ENCODE measurements around the gene RAB12.

The RAB12 gene

DNA sequence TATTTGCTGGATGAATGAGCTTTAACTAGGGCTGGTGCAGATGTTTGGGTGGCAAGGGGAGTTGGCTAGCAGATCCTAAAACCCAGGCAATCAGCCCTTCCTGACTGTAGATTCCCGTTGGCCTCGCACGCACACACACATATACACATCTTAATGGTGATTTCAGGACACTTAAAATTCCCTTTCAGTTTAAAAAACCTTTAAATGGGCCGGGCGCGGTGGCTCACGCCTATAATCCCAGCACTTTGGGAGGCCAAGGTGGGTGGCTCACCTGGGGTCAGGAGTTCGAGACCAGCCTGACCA is 76.6 kb downstream of the RAB12 start:
- H3K4me1 Mint-ChIP-seq = peaks cover 22% of the 10 kb centered on the region
- H3K4me3 Mint-ChIP-seq = no peak overlapping the region
- no peaks in the 10 kb centered on the region for H3K9me3 Mint-ChIP-seq
- peaks cover 21% of the 10 kb centered on the region for H3K27me3 Mint-ChIP-seq (ENCODE audit: low read depth, poor library complexity)
- TF ChIP-seq, protein P1, sequence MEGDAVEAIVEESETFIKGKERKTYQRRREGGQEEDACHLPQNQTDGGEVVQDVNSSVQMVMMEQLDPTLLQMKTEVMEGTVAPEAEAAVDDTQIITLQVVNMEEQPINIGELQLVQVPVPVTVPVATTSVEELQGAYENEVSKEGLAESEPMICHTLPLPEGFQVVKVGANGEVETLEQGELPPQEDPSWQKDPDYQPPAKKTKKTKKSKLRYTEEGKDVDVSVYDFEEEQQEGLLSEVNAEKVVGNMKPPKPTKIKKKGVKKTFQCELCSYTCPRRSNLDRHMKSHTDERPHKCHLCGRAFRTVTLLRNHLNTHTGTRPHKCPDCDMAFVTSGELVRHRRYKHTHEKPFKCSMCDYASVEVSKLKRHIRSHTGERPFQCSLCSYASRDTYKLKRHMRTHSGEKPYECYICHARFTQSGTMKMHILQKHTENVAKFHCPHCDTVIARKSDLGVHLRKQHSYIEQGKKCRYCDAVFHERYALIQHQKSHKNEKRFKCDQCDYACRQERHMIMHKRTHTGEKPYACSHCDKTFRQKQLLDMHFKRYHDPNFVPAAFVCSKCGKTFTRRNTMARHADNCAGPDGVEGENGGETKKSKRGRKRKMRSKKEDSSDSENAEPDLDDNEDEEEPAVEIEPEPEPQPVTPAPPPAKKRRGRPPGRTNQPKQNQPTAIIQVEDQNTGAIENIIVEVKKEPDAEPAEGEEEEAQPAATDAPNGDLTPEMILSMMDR (IDR thresholded peaks at IDR 0.05) = no peak
- DNase-seq = no peak
- H3K36me3 Mint-ChIP-seq (ENCODE audit: low read depth) = no peaks in the 10 kb centered on the region
- peak overlapping the region; percentile 80 for H3K27ac Mint-ChIP-seq

DNA sequence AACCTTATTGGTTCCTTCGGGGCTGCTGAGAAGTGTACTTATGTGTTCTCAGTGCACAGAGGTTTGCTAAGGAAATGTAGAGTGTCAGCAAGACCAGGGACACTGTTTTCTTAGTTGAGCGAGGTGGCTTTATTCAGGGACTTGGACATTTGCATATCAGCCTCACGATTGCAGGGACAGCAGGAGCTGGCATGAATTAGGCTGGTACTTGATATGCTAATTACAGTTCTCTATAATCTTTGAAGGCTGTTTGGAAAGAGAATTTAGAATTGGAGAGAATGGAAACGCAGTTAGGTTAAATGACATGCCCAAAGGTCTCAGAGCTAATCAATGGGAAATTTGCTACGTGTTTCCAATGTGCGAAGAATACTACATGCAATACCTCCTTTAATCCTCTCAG is 77.4 kb downstream of the RAB12 start:
- Mint-ChIP-seq H3K9me3 (no peaks in the 10 kb centered on the region), H3K36me3 (ENCODE audit: low read depth) (no peaks in the 10 kb centered on the region), H3K4me3 (no peak overlapping the region), H3K27me3 (ENCODE audit: low read depth, poor library complexity) (peaks cover 21% of the 10 kb centered on the region), H3K4me1 (peaks cover 22% of the 10 kb centered on the region), H3K27ac (no peak overlapping the region)
- no peak for DNase-seq
- TF ChIP-seq, protein P1 (IDR thresholded peaks at IDR 0.05) = no peak

DNA sequence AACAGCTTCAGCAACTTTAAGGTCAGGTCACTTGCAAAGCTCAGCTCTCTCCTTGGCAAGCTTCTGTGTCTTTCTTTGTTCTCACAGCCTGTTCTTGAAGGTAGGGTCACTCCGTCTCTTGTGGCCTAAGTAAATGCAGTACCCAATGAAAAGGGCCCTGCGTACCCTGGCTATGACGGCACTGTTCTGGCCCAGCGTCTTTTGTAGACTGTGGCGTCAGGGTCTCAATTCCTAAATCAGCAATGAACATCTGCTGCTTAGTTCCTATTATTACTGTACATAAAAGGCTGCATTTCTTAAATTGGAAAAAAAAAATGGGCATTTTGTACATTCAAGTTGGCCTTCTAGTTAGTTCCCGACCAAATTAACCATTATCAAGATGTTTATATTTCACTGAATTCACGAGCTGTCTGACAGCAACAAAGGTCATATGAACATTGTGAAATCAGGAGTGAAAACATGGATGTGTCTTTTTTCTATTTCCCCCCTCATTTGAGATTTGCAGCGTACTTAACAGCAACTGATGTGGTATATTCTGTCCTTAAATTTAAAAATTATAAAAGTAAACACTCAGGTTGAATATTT is 79.1 kb downstream of the RAB12 start:
- peaks cover 14% of the 10 kb centered on the region for H3K27me3 Mint-ChIP-seq (ENCODE audit: low read depth, poor library complexity)
- H3K9me3 Mint-ChIP-seq = no peaks in the 10 kb centered on the region
- DNase-seq = no peak
- TF ChIP-seq, protein P1 (IDR thresholded peaks at IDR 0.05) = no peak
- peak overlapping the region; percentile 55 for H3K27ac Mint-ChIP-seq
- H3K4me1 Mint-ChIP-seq = peaks cover 22% of the 10 kb centered on the region
- H3K36me3 Mint-ChIP-seq (ENCODE audit: low read depth) = no peaks in the 10 kb centered on the region
- no peak overlapping the region for H3K4me3 Mint-ChIP-seq

DNA sequence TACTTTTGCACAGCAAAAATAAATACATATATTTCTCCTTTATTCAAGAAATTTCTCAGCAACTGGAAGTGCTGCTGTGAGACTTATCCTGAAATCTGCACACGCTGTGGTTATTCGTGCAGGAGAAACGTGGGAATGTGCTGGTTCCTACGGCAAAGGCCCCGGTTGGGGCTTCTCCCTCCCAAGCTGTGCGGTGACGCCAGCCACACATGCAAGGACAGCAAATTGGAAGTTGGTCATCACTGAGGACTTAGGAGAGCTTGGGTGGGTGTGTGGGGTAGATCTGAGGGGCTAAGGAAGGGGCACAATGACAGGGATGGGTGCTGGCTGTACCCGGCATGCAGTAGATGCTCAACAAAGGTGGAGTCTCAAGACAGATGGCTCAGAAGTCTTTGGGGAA is 79.6 kb downstream of the RAB12 start:
- Mint-ChIP-seq H3K27ac (no peak overlapping the region), H3K36me3 (ENCODE audit: low read depth) (no peaks in the 10 kb centered on the region), H3K9me3 (no peaks in the 10 kb centered on the region), H3K27me3 (ENCODE audit: low read depth, poor library complexity) (peaks cover 14% of the 10 kb centered on the region), H3K4me3 (no peak overlapping the region), H3K4me1 (peaks cover 22% of the 10 kb centered on the region)
- TF ChIP-seq, protein P1 (IDR thresholded peaks at IDR 0.05) = no peak
- DNase-seq = no peak

All from nephron progenitor cell (in vitro differentiated cells).